Thoracic aorta (tissue), 2 donors: ENCODE measurements around the gene ALOX12B. TPM values are rescaled to one million over a fixed set of nuclear protein-coding genes. Genes with fewer than 3 reads are reported as not detected.

Experiments used
- ATAC-seq: fragments of 150-250 bp; one replicate; pipeline ENCODE4 v1.8.0; 2017; ENCODE audit warnings: low read depth; ENCODE audit not compliant: insufficient number of reproducible peaks, low FRiP score
- DNase-seq: peaks from one replicate; pipeline ENCODE4 v3.0.0-alpha.2; 2020; ENCODE audit warnings: low spot score
- H3K27ac ChIP-seq, 2 donors: fragments of 200-600 bp; sonication (generic); 1 replicate in 1 of 2; 2 replicates in 1 of 2; pipeline ENCODE4 v1.5.1; 2016; ENCODE audit warnings: mild to moderate bottlenecking in 2 of 2, moderate library complexity in 2 of 2
- H3K27me3 ChIP-seq: fragments of 200-600 bp; sonication (generic); replicated peaks from 2 replicates; pipeline ENCODE4 v1.6.0; 2016; ENCODE audit warnings: mild to moderate bottlenecking; ENCODE audit not compliant: insufficient read depth
- H3K36me3 ChIP-seq: fragments of 200-600 bp; sonication (generic); one replicate; pipeline ENCODE4 v1.5.1; 2016
- H3K4me1 ChIP-seq, 2 donors: fragments of 200-600 bp; sonication (generic); 1 replicate in 1 of 2; 2 replicates in 1 of 2; pipeline versions ENCODE4 v1.5.1 to v1.6.0; 2016; ENCODE audit warnings: low read depth in 2 of 2, mild to moderate bottlenecking in 1 of 2; ENCODE audit not compliant: control insufficient read depth in 1 of 2
- H3K4me3 ChIP-seq: fragments of 200-600 bp; sonication (generic); 2 replicates; pipeline ENCODE4 v1.5.1; 2016; ENCODE audit warnings: mild to moderate bottlenecking
- H3K9me3 ChIP-seq: fragments of 200-600 bp; sonication (generic); 2 replicates; pipeline ENCODE4 v1.5.1; 2016
- CTCF ChIP-seq: fragments of 200-600 bp; sonication (generic); IDR thresholded peaks from one replicate; pipeline ENCODE4 v1.5.1; 2019; ENCODE audit warnings: antibody characterized with exemption
- total RNA-seq, 2 donors: library from RNA; depleted of rRNA; stranded (reverse); fragments of >200 nt; gene quantifications; one replicate each; pipeline versions ENCODE4 v1.1.0 to v1.2.3, GENCODE V29; 2016

The ALOX12B gene
- total RNA-seq, 2 donors from 2014 or later: not detected

- peak overlapping the region; percentile 80 for H3K4me3 ChIP-seq
- no peaks in the 10 kb centered on the region for H3K9me3 ChIP-seq
- peak overlapping the region; percentile 27 to 37 for H3K27ac ChIP-seq
- peaks cover 12% of the 10 kb centered on the region for H3K27me3 ChIP-seq
- peak; percentile 25 for TF ChIP-seq CTCF
- no peaks in the 10 kb centered on the region for H3K36me3 ChIP-seq
- DNase-seq (no peak), ATAC-seq (no peak)
- H3K4me1 ChIP-seq: peaks cover 55 to 68% of the 10 kb centered on the region in 2 donors
These were observed 33.2 kb upstream of the ALOX12B start for GRCh38 chr17:8120520-8121406.

- Histone ChIP-seq H3K27ac (peak overlapping the region; percentile 37 to 40), H3K4me1 (peaks cover 49 to 60% of the 10 kb centered on the region in 2 donors)
- TF ChIP-seq CTCF: no peak
These were observed 32.3 kb upstream of the ALOX12B start for GRCh38 chr17:8119581-8120519.

GRCh38 chr17:8118769-8119580 is 31.5 kb upstream of the ALOX12B start:
- peak overlapping the region; percentile 37 to 40 for H3K27ac ChIP-seq
- H3K27me3 ChIP-seq: peaks cover 12% of the 10 kb centered on the region
- TF ChIP-seq CTCF: peak; percentile 83
- ATAC-seq (peak; percentile 66), DNase-seq (peak; percentile 51)
- H3K4me3 ChIP-seq: peak overlapping the region; percentile 80
- no peaks in the 10 kb centered on the region for H3K9me3 ChIP-seq
- H3K4me1 ChIP-seq: peaks cover 40 to 51% of the 10 kb centered on the region in 2 donors
- H3K36me3 ChIP-seq: no peaks in the 10 kb centered on the region

More at GRCh38 chr17:8119581-8120519, 32.3 kb upstream of the ALOX12B start:
- Histone ChIP-seq H3K36me3 (no peaks in the 10 kb centered on the region), H3K4me3 (peak overlapping the region; percentile 80), H3K27me3 (peaks cover 12% of the 10 kb centered on the region), H3K9me3 (no peaks in the 10 kb centered on the region)
- ATAC-seq (peak; percentile 71), DNase-seq (no peak)

GRCh38 chr17:8117980-8118768 is 30.7 kb upstream of the ALOX12B start, which contains the start of gene ALOXE3:
TSS of gene ALOXE3 (minus strand) at chr17:8118514. CDS start at chr17:8117990, 524 bp downstream.
- ATAC-seq: no peak
- H3K36me3 ChIP-seq: no peaks in the 10 kb centered on the region
- H3K27ac ChIP-seq: peak within 1 kb of the TSS; percentile 37 to 40
- H3K27me3 ChIP-seq: peaks cover 12% of the 10 kb centered on the region
- no peaks in the 10 kb centered on the region for H3K9me3 ChIP-seq
- H3K4me1 ChIP-seq: peaks cover 33 to 43% of the 10 kb centered on the region in 2 donors
- no peak for TF ChIP-seq CTCF
- DNase-seq: no peak
- H3K4me3 ChIP-seq: peak within 1 kb of the TSS; percentile 80
